Retina (tissue), 1 donor: ENCODE data around the gene PDE3A.
"Not testable (repeated sequence)": the region's sequence is repeated elsewhere in the genome, so short reads cannot be mapped to it uniquely, and the experiment has no call there.

Experiments
- DNase-seq: peaks from one replicate; pipeline ENCODE4 v3.0.0-alpha.2; 2016

Gene PDE3A

GRCh38 chr12:20505056-20505455 lies 136.7 kb downstream of the PDE3A start:
- DNase-seq = no peak

- DNase-seq = no peak
Observed at GRCh38 chr12:20507056-20507455, 138.7 kb downstream of the PDE3A start.

GRCh38 chr12:20507711-20508110 lies 139.4 kb downstream of the PDE3A start:
- DNase-seq = no peak

- no peak for DNase-seq
Observed at GRCh38 chr12:20508359-20508758, 140.0 kb downstream of the PDE3A start.

GRCh38 chr12:20508962-20509361 lies 140.6 kb downstream of the PDE3A start:
- DNase-seq = no peak

- DNase-seq = no peak
Observed at GRCh38 chr12:20510811-20511210, 142.5 kb downstream of the PDE3A start.

- DNase-seq = no peak
Observed at GRCh38 chr12:20513189-20513588, 144.9 kb downstream of the PDE3A start.

- DNase-seq = no peak
Observed at GRCh38 chr12:20514598-20514997, 146.3 kb downstream of the PDE3A start.

- DNase-seq = peak; percentile 12
Observed at GRCh38 chr12:20520532-20520931, 152.2 kb downstream of the PDE3A start.

- no peak for DNase-seq
Observed at GRCh38 chr12:20523658-20524057, 155.3 kb downstream of the PDE3A start.

- no peak for DNase-seq
Observed at GRCh38 chr12:20524113-20524512, 155.8 kb downstream of the PDE3A start.

- DNase-seq = no peak
Observed at GRCh38 chr12:20525064-20525610, 156.8 kb downstream of the PDE3A start.

GRCh38 chr12:20527417-20528163 lies 159.3 kb downstream of the PDE3A start:
- no peak for DNase-seq

GRCh38 chr12:20528208-20528607 lies 159.9 kb downstream of the PDE3A start:
- DNase-seq = peak; percentile 26

GRCh38 chr12:20546267-20546666 lies 177.9 kb downstream of the PDE3A start:
- DNase-seq = no peak

GRCh38 chr12:20547816-20548575 lies 179.7 kb downstream of the PDE3A start:
- no peak for DNase-seq

- DNase-seq = no peak
Observed at GRCh38 chr12:20548611-20549010, 180.3 kb downstream of the PDE3A start.

- DNase-seq = peak; percentile 36
Observed at GRCh38 chr12:20549108-20549719, 180.9 kb downstream of the PDE3A start.

- DNase-seq = not testable (repeated sequence)
Observed at GRCh38 chr12:20551742-20552442, 183.6 kb downstream of the PDE3A start.

GRCh38 chr12:20552586-20552985 lies 184.2 kb downstream of the PDE3A start:
- DNase-seq = not testable (repeated sequence)

GRCh38 chr12:20555015-20555414 lies 186.7 kb downstream of the PDE3A start:
- no peak for DNase-seq

- DNase-seq = no peak
Observed at GRCh38 chr12:20555771-20556170, 187.4 kb downstream of the PDE3A start.

- DNase-seq = peak; percentile 22
Observed at GRCh38 chr12:20557096-20557495, 188.8 kb downstream of the PDE3A start.
